Measurements from ENCODE around the gene MFAP3L.

MFAP3L gene

DNA sequence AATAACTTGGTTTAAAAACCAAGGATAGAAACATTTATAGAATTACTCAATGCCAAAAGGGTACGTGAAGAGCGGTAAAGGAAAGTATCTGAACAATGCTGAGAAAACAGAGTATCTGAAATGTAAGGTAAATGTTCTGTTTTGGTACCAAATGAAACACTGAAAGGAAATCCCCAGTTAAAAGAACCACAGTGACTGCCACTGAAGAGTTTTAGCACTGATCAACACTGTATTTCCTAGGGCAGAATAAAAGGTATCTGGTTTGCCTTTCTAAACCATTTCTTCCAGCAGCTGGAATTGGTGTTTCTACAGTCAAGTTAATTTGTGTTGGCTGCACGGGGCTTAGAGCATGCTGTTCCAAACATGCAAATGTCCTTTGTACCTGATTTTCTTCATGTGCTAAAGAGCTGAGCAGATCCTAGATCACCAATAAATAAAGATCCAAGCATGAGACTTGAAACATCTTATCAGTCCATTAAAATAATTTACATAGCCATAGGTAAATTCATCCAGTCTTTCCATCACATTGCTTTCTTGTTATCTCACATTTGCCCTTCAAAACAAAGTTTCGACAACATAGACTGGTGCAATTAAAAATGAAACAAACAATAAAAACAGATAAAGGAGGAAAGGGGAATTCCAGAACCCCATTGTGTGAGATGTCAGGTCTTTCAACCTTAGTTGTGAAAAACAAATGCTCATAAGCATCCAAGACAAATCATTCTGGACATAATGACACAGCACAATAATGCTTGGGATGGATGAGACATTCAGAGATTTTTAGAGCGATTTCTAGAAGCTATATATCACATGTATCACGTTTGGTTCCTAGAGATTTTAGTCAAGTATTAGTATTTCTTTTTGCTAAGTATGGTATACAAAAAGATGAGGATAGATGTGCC lies 38.6 kb downstream of the MFAP3L start:
- no peak for TF ChIP-seq GATA1 (IDR thresholded peaks at IDR 0.05; ENCODE audit: low read depth, low read length)
- TF ChIP-seq POLR2A (IDR thresholded peaks at IDR 0.05; ENCODE audit: low read length), result no peak

GRCh38 chr4:169986369-169986768 lies 39.8 kb downstream of the MFAP3L start:
- DNase-seq, result no peak
- TF ChIP-seq GATA1 (IDR thresholded peaks at IDR 0.05; ENCODE audit: low read depth, low read length), result no peak
- no peak for TF ChIP-seq POLR2A (IDR thresholded peaks at IDR 0.05; ENCODE audit: low read length)

More for the DNA sequence above, 38.6 kb downstream of the MFAP3L start:
- no peak for DNase-seq

DNA sequence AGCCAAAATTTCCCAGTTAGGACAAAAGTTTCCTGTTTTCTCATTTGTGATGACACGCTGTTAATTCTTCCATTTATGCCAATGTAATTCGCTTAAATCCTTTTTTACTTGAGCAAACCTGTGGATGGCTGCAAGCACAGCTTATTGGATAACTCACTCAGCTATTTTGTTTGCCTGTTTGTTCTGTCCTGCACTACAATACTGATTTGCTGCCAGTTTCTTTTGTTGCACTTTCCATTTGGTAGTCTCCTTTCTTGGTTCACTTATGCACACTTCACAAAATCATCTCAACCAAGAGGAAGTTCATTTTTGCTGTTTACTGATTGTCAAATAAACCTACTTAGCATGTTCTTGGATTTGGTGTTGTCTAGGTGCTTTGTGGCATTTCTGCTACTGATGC lies 40.3 kb downstream of the MFAP3L start:
- DNase-seq, result no peak
- TF ChIP-seq GATA1 (IDR thresholded peaks at IDR 0.05; ENCODE audit: low read depth, low read length) (no peak), POLR2A (IDR thresholded peaks at IDR 0.05; ENCODE audit: low read length) (no peak)

GRCh38 chr4:169984745-169985144 lies 41.5 kb downstream of the MFAP3L start:
- no peak for DNase-seq
- no peak for TF ChIP-seq POLR2A (IDR thresholded peaks at IDR 0.05; ENCODE audit: low read length)
- no peak for TF ChIP-seq GATA1 (IDR thresholded peaks at IDR 0.05; ENCODE audit: low read depth, low read length)

GRCh38 chr4:169984173-169984572 lies 42.0 kb downstream of the MFAP3L start:
- DNase-seq, result no peak
- no peak for TF ChIP-seq GATA1 (IDR thresholded peaks at IDR 0.05; ENCODE audit: low read depth, low read length)
- no peak for TF ChIP-seq POLR2A (IDR thresholded peaks at IDR 0.05; ENCODE audit: low read length)

DNA sequence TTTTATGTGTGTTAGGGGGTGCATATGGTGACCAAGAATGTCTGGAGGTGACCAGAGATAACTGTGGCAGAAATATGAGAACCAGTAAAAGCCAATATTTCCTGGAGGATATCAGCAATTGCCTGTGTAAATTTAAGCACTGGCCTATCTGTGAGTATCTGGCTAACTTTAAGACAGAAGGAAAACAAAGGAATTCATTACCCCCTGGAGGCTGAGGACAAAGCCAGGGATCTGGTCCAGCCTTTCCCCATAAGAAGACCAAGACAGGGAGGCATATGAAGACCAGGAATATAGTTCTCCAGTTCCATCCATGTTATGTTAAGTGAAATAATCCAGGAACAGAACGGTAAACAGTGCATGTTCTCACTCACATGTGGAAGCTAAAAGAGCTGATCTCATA lies 49.2 kb downstream of the MFAP3L start:
- no peak for DNase-seq
- TF ChIP-seq GATA1 (IDR thresholded peaks at IDR 0.05; ENCODE audit: low read depth, low read length) (no peak), POLR2A (IDR thresholded peaks at IDR 0.05; ENCODE audit: low read length) (no peak)

DNA sequence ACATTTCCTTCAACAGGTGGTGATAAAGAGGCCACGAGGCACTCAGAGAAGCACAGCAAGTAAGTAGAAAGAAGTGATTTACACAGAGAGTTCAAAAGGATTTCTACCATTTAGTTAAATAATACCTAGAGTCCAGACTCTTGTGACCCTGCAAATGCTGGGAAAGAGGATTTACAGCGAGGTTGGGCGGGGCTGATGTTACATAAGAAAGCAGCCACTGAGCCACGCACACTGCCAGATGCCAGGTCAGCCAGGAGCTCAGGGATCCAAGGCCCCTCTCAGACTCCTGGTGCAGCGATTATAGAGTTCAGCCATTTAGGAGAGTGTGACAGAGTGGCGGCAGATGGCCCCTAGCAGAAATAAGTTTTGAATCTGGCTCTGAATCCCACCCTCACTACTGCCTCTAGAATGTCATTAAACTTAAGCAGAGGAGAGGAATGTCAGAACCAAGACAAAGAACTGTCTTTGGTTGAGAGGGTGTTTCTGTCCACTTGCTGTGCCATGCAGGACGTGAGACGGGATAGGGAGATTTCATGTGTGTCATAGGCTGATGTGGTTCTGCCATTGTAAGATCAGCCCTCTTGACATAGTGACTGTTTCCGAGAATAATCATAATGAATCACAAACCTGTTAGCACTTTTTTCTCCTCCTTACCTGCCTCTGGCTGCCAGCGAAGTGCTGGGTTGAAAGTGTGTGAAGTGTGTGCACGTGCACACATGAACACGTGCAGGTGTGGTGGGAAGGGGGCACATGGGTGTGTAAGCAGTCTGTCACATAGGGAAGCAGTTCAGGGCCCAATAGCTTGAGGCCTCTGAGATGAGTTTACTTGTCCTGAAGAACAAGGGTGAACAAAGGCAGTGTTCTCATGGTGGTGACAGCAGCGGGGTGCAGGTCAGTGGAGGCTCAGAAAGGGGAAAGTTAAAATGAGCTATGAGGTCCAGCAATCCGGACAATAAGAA lies 50.1 kb downstream of the MFAP3L start:
- no peak for DNase-seq
- TF ChIP-seq GATA1 (IDR thresholded peaks at IDR 0.05; ENCODE audit: low read depth, low read length) (no peak), POLR2A (IDR thresholded peaks at IDR 0.05; ENCODE audit: low read length) (no peak)

GRCh38 chr4:169975131-169975837 lies 50.9 kb downstream of the MFAP3L start:
- DNase-seq, result no peak

DNA sequence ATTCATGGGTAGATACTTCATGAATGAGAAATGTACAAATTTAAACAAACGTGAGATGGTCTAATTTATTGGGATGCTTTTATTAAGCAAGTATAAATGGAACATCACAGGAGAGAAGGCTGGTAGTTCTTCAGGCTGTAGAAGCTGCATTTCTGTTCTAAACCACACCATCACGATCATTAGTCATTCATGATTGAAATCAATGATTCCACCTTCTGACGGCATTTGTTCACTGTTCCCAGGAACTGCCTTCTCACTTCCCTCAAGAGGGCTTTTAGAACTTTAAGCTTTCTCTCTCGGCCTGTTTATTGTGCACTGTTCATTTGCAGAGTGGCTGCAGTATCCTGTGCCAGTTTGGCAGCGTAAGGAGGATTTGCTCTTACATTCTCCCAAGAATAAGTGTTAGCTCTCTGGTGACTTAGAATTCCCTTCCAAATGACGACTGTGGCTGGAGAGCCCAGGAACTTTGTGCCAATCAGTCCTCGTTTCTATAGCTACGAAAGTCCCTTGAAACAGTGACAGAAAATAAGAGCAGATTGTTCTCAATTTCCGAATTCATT lies 54.7 kb downstream of the MFAP3L start:
- no peak for TF ChIP-seq GATA1 (IDR thresholded peaks at IDR 0.05; ENCODE audit: low read depth, low read length)
- TF ChIP-seq POLR2A (IDR thresholded peaks at IDR 0.05; ENCODE audit: low read length), result no peak
- no peak for DNase-seq

More at GRCh38 chr4:169975131-169975837, 50.9 kb downstream of the MFAP3L start:
- no peak for TF ChIP-seq GATA1 (IDR thresholded peaks at IDR 0.05; ENCODE audit: low read depth, low read length)
- TF ChIP-seq POLR2A (IDR thresholded peaks at IDR 0.05; ENCODE audit: low read length), result no peak

DNA sequence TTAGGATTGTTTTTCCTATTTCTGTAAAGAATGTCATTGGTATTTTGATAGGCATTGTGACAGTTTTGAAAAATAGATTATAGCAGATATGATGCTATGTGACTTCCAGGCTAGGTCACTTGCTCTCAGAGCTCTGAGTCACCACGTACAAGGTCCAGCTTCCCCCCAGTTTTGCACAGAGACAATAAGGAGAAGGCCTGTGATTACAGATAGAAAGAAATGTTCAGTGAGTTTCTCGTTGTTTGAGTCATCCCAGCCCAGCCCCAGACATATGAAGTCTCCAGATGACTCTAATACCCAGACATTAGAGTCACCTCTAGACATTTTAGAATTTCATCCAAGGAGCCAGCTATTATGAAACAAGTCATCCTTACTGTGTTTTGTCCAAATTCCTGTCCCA lies 57.2 kb downstream of the MFAP3L start:
- DNase-seq, result no peak
- TF ChIP-seq GATA1 (IDR thresholded peaks at IDR 0.05; ENCODE audit: low read depth, low read length) (no peak), POLR2A (IDR thresholded peaks at IDR 0.05; ENCODE audit: low read length) (no peak)

DNA sequence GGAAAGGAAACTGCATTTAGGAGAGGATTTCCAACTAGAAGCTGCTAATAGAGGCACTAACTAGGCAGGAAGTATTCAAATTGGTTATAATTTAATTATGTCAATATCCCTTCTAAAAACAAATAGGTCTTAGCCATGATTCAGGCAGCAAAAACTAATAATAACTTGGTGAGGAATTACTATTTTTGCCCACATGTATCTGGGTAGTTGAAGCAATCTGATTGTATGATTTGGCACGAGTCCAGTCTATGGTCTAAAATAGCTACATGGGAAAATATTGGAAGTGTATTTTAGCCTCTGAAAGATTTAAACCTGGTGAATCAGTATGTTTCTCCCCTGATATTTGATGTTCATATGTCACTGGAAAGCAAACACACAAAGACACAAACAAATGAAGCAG lies 62.2 kb downstream of the MFAP3L start:
- TF ChIP-seq POLR2A (IDR thresholded peaks at IDR 0.05; ENCODE audit: low read length) (no peak), GATA1 (IDR thresholded peaks at IDR 0.05; ENCODE audit: low read depth, low read length) (no peak)
- no peak for DNase-seq

- no peak for DNase-seq
- TF ChIP-seq GATA1 (IDR thresholded peaks at IDR 0.05; ENCODE audit: low read depth, low read length) (no peak), POLR2A (IDR thresholded peaks at IDR 0.05; ENCODE audit: low read length) (no peak)
These were observed 66.9 kb downstream of the MFAP3L start for GRCh38 chr4:169959254-169959653.

- no peak for DNase-seq
- TF ChIP-seq POLR2A (IDR thresholded peaks at IDR 0.05; ENCODE audit: low read length), result no peak
These were observed 67.6 kb downstream of the MFAP3L start for GRCh38 chr4:169958629-169959028.
